Pons (tissue), 1 donor: ENCODE measurements around the gene CADM4.
"Not testable (repeated sequence)": the region's sequence is repeated elsewhere in the genome, so short reads cannot be mapped to it uniquely, and the experiment has no call there.

Experiments
- DNase-seq: peaks from one replicate; pipeline ENCODE4 v3.0.0-alpha.2; 2016; ENCODE audit warnings: low spot score

CADM4 gene

DNA sequence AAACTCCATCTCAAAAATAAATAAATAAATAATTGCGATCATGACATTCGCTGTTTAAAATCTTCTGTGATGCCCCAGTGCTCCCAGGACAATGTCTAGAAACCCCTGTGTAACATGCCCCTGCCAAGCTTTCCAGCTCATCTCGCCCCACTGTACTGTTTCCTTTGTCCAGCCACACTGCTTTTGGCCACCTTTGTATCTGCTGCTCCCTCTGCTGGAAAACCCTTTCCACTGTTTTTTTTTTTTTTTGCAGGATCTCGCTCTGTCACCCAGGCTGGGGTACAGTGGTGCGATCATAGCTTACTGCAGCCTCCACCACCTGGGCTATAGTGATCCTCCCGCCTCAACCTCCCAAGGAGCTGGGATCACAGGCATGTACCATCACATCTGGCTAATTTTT lies 22.8 kb upstream of the CADM4 start:
- DNase-seq = no peak

DNA sequence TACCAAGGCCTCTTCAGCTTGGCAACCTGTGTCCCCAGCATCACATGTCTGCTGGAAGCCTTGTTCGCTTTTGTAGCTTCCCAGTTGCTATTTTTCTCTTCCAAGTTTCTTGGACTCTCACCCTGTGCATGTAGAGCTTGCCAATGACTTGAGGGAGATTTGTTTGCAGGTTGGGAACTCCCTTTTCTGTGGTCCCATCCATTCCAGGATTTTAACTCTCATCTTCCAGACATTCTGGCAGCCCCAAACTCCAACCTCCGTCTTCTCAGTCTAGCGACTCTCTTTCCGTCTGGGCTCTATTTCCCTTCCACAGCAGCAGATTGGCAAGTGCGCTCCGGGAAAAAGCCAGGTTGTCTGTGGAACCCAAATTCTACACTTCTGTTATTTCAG lies 21.3 kb upstream of the CADM4 start:
- DNase-seq = no peak

DNA sequence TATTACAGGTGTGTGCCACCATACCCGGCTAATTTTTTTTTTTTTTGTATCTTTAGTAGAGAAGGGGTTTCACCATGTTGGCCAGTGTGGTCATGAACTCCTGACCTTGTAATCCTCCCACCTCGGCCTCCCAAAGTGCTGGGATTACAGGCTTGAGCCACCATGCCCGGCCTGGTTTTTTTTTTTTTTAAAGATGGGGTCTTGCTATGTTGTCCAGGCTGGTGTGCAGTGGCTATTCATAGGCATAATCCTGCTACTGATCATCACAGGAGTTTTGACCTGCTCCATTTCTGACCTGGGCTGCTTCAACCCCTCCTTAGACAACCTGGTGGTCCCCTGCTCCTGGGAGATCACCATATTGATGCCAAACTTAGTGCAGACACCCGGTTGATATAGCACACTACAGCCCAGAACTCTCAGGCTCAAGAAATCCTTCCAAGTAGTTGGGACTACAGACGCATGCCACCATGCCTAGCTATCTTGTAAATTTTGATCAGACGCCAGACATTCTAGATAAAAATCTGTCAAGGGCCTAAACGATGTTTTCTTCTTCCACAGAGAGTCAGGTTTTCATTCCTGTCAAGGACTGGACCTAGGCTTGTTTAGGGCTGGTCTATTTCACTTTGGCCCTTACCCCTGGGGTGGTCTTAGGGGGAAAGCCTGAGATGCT lies 20.8 kb upstream of the CADM4 start:
- DNase-seq = no peak

DNA sequence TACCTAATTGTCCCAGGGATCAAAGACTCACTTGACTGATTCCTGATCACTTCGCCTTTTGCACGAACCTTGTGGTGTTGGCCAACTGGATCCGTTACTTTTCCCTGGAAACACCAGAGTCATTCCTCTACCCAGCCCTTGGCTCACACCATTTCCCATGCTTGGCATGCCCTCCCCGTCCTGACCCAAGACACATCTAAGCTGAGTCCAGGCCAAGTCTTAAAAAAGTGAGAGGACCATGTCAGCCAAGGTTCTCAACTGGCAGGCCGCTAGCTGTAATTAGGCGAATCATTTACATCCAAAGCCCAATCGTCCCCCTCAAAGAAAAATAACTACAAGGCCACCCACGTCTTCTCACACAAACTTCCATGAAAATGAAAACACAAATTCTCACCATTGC lies 18.8 kb upstream of the CADM4 start:
- peak; percentile 20 for DNase-seq

DNA sequence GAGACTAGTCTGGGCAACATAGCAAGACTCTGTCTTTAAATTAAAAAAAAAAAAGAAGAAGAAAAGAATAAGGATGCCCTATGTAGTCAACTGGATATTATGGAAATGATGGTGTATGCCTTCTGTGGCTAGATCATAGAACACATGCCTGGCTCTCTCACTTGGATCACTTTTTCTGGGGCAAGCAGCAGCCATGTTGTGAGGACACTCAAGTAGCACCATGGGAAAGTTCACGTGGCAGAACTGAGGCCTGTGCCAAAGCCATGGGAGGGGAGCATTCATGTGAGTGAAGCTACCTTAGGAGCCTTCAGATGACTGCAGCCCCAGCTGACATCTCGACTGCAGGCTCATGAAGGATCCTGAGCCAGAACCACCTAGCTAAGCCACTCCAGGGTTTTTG lies 18.4 kb upstream of the CADM4 start:
- DNase-seq = no peak

DNA sequence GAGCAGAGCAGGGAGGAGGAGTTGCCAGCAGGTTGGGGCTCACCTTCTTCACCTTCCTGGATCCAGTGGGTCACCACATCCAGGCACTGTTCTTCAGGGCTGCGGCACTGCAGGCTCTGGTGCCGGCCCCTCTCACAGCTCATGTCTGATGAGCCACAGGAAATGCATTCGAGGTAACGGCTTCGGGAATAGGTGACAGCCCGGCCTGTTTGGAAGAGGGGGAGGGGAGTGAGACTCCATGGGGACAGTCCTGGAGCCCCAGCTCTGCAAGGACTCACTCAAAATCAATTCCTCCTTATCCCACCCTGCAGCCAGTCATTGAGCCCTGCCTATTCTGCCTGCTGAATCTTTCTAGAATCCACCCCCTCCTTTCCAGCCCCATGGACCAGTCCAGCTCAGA lies 16.8 kb upstream of the CADM4 start:
- DNase-seq = no peak

DNA sequence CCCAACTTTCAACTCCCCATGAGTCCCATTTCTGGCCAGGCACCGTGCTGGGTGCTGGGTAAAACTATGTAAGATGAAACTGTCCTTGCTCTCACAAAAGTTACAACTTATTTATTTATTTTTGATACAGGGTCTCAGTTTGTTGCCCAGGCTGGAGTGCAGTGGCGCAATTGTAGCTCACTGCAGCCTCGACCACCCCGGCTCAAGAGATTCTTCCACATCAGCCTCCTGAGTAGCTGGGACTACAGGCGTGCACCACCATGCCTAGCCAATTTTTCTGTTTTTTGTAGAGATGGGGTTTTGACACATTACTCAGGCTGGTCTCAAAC lies 12.9 kb upstream of the CADM4 start:
- no peak for DNase-seq

DNA sequence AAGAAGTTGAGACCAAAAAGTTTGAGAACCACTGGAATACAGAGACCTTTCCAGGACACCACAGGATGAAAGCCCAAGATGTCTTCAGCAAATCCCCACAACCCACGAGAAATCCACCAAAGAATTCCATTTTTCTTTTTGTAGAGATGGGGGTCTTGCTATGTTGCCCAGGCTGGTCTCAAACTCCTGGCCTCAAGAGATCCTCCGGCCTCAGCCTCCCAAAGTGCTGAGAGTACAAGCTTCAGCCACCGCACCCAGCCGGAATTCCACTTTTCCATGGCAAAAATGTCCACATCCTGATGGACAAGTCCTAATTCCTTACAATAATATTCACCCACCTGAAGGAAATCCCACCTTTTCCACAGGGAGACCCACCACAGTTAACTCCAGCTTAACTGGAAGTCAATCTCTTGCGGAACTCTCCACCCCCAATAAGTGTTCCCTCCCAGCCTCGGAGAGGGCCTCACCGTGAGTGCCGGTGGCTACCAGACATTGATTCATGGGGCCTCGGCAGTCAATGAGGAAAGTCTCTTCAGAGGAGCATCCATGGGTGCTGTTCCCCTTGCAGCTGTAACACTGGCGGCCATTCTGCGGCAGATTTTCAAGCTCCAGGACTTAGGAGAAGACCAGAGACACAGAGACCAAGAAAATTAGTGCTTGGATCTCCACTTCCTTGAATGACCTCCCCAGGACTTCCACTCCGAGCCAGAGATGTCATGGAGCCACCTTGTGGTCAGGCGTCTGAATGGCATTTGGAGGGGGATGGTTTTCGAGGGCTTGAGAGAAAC lies 12.3 kb upstream of the CADM4 start:
- DNase-seq = peak; percentile 88

DNA sequence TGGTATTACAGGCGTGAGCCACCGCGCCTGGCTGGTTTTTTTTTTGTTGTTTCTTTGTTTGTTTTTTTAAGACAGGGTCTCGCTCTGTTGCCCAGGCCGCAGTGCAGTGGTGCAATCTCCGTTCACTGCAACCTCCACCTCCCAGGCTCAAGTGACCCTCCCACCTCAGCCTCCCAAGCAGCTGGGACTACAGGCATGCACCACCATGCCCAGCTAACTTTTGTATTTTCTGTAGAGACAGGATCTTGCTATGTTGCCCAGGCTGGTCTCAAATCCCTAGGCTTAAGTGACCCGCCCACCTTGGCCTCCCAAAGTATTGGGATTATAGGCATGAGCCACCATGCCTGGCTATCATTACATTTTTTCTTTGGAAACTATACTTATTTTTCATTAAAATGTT lies 10.6 kb upstream of the CADM4 start:
- not testable (repeated sequence) for DNase-seq

DNA sequence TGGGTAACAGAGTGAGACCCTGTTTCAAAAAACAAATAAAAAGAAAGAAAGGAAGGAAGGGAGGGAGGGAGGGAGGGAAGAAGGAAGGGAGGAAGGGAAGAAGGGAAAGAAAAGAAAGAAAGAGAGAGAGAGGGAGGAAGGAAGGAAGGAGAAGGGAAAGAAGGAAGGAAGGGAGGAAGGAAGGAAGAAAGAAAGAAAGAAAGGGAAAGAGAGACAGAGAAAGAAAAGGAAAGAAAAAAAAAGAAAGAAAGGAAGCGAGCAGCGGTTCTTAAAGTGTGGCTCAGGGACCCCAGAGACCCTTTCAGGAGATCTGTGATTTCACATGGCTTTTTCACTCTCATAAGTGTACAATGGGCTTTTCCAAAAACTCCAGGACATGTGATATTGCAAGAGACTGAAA lies 9.9 kb upstream of the CADM4 start:
- DNase-seq = no peak

DNA sequence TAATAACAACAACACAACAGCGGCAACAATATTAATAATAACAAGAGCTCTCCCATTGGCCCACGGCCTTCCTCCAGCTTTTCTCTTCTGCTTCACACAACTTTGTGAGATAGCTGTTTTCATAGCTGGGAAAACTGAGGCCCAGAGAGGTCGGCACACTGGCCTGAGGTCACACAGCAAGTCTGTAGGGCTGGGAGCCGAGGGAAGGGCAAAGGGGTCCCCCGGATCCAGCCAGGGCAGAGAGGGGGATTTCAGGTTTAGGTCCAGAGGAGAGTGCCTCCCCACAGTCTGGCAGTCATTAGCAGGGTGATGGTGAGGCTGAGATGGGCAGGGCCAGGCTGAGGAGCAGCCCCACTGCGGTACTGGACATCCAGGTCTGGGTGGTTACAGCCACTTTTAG lies 9.0 kb upstream of the CADM4 start:
- no peak for DNase-seq

DNA sequence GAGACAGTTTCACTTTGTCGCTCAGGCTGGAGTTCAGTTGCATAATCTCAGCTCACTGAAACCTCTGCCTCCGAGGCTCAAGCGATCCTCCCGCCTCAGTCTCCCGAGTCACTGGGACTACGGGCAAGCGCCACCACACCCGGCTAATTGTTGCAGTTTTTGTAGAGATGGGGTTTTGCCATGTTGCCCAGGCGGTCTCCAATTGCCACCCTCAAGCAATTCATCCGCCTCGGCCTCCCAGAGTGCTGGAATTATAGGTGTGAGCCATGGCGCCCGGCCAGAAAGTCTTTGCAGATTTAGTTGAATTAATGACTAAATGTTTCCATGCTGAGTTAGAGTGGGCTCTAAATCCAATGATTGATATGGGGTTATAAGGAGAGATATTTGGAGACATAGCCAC lies 4.5 kb upstream of the CADM4 start:
- DNase-seq = no peak

DNA sequence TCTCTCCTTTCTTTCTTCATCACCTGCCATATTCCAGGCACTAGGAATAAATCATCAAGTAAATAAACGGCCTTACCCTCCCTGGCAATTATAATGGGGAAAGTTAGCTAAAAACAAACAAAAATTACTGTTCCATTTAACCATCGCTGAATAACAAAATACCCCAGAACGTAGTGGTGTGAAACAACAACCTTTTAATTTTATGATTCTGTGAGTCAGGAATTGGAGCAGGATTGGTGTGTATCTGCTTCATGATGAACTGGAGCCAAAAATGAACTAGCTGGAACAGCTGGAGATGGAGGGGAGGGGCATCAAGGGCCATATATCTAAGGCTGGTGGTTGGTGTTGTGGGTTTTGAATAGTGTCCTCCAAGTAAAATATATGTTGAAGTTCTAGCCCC lies 3.7 kb upstream of the CADM4 start:
- no peak for DNase-seq

DNA sequence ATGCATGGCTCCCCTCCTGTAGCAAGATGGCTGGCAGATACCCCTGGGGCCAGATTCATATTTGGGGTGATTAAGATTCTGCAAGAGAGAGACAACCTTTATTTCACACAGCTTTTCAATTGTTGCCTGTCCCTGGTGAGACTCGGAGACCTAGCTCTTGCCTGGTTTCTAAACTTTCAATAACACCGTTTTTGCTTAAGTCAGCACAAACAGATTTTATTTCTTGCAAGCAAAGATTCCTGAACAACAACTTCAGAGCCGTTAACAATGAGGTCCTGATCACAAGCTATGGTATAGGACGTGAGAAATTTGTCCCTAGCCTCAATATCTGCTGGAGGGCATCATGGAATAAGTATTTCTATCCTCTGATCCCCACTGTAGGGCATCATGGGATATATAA lies 2.9 kb upstream of the CADM4 start:
- DNase-seq = no peak

DNA sequence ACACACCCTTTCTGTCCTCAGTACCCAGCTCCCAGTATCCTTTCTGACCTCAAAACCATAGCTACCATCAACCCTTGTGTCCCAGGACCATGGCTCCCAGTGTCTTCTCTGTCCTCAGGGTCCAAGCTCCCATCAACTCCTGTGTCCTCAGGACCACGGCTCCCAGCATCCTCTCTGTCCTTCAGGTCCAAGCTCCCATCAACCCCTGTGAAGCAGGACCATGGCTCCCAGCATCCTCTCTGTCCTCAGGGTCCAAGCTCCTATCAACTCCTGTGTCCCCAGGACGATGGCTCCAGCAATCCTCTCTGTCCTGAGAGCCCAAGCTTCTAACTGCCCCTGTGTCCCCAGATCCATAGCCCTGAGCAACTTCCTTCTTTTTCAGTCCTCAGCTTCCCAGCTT lies 1.7 kb upstream of the CADM4 start:
- no peak for DNase-seq

DNA sequence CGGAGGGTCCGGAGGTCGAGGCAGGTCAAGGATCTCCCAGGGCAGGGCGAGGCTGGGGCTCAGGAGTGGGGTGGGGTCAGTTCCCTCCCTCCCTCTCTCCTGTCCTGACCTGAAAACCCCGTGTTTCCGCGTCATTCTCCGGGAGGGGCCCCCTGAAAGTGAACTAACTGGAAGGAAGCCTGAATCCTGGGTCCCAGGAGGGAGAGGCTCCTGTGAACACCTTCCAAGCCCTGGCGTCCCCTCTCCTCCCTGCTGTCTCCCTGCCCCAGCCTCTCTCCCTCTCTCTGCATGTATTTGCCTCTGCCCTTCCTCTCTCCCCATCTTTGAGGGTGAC lies 741 bp upstream of the CADM4 start:
- DNase-seq = no peak

DNA sequence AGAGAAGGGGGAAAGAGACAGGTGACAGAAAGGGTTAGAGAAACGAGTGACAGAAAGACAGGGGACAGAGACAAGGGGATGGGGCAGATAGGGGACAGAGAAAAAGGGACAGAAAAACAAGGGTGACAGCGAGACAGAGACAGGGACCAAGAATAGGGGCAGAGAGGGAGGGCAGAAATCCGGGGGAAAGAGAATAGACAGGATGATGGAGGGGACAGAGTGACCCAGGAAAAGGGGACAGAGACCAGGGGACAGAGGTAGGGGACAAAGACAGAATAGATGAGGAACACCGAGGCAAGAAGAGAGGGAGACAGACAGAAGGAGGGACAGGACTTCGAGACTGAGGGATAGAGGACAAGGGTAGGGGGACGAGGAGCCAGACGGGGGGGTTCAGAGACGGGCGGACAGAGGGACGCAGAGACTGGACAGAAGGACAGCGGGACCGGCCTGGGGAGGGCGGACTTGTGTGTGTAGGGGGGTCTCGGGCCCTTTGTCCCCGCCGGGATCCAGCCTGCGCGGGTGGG lies 593 bp downstream of the CADM4 start:
- DNase-seq = no peak

DNA sequence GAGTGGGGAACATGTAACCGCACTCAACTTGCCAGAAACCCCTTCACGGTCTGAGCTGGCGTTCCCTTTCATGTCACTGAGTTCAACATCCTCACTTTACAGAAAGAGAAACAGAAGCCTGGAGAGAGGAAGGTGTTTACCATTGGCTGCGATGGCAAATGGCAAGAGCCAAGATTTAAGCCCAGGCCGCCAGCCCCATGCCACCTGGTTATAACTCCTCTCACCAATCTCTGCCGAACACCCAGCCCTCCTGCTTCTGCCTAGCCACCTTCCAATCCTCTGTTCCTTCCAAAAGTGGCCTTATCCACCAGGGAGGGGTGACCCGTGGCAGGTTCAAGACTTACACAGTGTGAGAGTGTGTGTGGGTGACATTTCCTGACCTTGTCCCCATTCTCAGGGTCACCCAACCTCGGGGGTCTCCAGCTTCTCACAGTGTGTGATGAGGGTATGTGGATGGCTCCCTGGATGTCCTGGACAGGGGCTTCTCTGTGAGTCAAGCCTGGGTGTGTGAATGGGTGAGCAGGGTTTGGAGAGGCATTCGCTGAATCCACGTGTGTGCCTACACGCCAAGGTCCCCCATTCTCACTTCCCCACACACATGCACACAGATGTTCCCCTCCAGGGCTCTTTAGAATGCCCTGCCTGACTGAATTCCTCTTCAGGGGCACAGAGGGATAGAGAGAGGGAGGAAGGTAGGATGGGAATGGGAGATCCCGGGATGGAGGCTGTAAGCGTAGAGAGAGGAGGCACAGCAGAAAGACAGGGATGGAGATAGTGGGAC lies 1.2 kb downstream of the CADM4 start:
- peak; percentile 34 for DNase-seq

DNA sequence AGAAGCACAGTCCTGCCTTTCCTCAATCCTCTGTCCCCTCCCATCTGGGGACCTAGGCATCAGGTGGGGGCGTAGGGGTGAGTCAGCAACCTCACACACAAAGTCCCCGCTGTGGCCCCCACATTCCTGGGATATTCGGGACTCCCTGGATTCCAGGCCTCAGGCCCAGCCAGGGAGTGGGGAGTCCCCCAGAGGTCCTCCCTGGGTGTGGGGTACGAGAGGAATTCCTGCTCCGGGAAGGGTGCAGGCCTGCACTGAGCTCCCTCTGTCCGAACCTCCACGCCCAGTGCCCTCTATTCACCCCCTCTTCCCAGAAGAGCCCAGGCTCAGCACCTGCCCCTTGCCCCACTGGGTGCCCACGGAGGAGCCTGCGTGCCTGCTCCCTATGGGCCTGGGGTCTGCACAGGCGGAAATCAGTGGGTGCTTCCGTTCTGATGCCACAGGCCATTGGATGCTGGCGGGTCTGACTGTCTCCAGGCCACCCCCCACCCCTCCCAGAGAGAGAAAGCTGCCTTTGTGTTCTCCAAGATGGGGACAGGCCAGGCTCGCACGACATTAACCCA lies 3.4 kb downstream of the CADM4 start:
- peak; percentile 84 for DNase-seq

DNA sequence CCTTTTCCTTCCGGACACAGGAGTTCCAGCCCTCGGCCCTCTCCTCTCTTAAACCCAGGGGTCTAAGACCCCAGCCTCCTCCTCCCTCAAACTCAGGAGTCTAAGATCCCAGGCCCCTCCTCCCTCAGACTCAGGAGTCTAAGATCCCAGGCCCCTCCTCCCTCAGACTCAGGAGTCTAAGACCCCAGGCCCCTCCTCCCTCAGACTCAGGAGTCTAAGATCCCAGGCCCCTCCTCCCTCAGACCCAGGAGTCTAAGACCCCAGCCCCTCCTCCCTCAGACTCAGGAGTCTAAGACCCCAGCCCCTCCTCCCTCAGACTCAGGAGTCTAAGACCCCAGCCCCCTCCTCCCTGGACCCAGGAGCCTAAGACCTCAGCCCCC lies 4.1 kb downstream of the CADM4 start:
- not testable (repeated sequence) for DNase-seq

DNA sequence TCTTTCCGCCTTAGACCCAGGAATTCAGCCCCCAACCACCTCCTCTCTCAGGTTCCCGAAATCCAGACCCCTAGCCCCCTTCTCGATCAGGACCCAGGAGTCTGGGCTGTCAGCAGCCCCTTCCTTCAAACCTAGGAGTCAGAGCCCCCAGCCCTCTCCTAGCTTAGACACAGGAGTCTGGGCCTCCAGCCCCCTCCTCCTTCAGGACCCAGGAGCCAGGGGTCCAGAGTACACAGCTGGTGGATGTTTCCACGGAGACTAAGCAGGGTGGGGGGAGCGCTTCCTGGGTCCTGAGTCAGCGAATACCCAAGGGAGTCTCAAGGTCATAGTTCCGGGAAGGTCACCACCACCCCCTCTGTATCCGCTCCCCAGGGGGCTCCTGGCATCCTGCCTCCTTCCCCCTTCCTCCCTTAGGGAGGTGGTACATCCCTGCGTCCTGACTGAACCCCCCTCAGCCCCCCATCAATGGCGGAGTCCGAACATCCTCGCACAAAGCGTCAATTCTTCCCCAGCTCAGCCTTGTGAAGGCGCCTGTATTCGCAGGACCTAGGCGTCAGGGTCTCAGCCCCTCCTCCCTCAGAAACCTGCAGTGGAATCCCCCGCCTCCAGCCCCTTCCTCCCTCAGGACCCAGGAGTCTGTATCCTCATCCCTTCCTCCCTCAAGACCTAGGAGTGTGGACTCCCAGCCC lies 4.6 kb downstream of the CADM4 start:
- DNase-seq = peak; percentile 77

DNA sequence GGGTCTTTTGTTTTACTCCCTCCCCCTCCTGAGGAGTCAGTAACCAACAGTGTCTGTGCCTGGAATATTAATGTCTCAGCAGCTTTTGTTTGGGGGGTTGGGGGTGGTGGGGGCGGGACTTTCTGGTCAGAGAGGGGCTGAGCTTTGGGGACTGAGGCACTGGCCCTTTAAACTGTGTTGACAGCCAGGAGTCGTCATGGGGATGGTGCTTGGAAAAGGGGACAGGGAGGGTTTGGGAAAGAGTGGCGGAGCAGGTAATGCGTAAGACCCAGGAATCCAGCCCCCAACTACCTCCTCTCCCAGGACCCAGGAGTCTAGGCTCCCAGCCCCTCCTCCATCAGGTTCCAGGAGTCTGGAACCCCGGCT lies 5.2 kb downstream of the CADM4 start:
- peak; percentile 60 for DNase-seq
